GM12873 (cell line): Measurements from ENCODE around the gene DGAT2.

Experiments used
- TF ChIP-seq, protein P1 (sequence below): IDR thresholded peaks from 2 replicates; pipeline ENCODE4 v1.5.1; 2012; ENCODE audit warnings: low read depth, mild to moderate bottlenecking, moderate library complexity, low read length, control low read depth; ENCODE audit not compliant: insufficient read depth; ENCODE audit errors: missing control alignments

Gene DGAT2

GRCh38 chr11:75783416-75784084, 15.0 kb downstream of the DGAT2 start:
- TF ChIP-seq, protein P1, sequence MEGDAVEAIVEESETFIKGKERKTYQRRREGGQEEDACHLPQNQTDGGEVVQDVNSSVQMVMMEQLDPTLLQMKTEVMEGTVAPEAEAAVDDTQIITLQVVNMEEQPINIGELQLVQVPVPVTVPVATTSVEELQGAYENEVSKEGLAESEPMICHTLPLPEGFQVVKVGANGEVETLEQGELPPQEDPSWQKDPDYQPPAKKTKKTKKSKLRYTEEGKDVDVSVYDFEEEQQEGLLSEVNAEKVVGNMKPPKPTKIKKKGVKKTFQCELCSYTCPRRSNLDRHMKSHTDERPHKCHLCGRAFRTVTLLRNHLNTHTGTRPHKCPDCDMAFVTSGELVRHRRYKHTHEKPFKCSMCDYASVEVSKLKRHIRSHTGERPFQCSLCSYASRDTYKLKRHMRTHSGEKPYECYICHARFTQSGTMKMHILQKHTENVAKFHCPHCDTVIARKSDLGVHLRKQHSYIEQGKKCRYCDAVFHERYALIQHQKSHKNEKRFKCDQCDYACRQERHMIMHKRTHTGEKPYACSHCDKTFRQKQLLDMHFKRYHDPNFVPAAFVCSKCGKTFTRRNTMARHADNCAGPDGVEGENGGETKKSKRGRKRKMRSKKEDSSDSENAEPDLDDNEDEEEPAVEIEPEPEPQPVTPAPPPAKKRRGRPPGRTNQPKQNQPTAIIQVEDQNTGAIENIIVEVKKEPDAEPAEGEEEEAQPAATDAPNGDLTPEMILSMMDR, result no peak

- TF ChIP-seq, protein P1, result no peak
These were observed 15.5 kb downstream of the DGAT2 start for GRCh38 chr11:75784085-75784478.

DNA sequence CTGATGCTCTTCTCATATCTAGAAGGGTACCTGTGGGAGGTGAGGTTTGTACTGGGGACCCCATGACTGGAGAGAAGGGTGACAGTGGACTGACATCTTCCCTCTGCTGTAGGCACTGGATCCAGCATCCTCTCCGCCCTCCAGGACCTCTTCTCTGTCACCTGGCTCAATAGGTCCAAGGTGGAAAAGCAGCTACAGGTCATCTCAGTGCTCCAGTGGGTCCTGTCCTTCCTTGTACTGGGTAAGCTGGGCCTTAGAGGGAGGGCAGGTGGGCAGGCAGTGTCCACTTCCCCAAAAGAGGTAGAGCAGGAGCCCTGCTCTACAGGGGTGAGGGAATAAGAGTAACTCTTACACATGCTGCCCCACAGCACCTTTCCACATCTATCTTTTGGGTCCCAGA, 15.9 kb downstream of the DGAT2 start:
- TF ChIP-seq, protein P1, result no peak

GRCh38 chr11:75785187-75785586, 16.6 kb downstream of the DGAT2 start:
- TF ChIP-seq, protein P1, result no peak

- TF ChIP-seq, protein P1, result no peak
These were observed 17.6 kb downstream of the DGAT2 start for GRCh38 chr11:75786101-75786736.

- TF ChIP-seq, protein P1, result no peak
These were observed 20.9 kb downstream of the DGAT2 start for GRCh38 chr11:75789521-75789920.

DNA sequence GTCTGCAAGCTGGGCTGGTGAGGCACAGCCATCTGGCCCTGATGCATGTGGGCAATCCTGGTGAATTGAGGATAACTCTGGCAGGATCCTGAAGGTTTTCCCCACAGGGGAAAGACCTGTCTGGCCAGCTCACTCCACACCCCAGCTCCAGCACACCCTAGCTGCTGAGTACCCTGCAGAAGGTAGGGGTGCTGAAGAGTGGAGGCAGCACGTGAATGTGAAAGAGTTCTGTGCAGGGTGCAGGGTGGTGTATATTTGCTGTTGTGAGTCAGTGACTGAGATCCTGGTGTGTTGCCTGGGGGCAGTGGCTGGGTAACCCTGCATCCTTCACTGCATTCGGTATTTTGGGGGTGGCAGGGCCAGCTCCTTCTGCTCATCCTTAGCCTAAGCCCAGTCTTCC, 22.4 kb downstream of the DGAT2 start:
- TF ChIP-seq, protein P1, result no peak
